Right lobe of liver (tissue), 6 donors: ENCODE measurements around the gene TSPOAP1. TPM values are rescaled to one million over a fixed set of nuclear protein-coding genes. Genes with fewer than 3 reads are reported as not detected.

Experiments
- ATAC-seq, 4 donors: fragments of 200-7000 bp; cut with Tn5 transposase; one replicate each; pipeline ENCODE4 v1.9.1; 2020; ENCODE audit warnings: mild to moderate bottlenecking in 4 of 4, moderate library complexity in 4 of 4
- DNase-seq, 3 donors: peaks; one replicate each; pipeline ENCODE4 v3.0.0-alpha.2; 2020
- H3K27ac ChIP-seq, 3 donors: fragments of 200-600 bp; one replicate each; pipeline ENCODE4 v1.8.0; 2022
- H3K27me3 ChIP-seq, 2 donors: fragments of 200-600 bp; one replicate each; pipeline ENCODE4 v1.8.0; 2022
- H3K36me3 ChIP-seq, 4 donors: fragments of 200-600 bp; sonication (generic) in 1 of 4; one replicate each; pipeline versions ENCODE4 v1.5.1 to v1.8.0; 2017 to 2022; ENCODE audit warnings: control low read depth in 1 of 4
- H3K4me1 ChIP-seq, 4 donors: fragments of 200-600 bp; sonication (generic) in 1 of 4; one replicate each; pipeline versions ENCODE4 v1.5.1 to v1.8.0; 2017 to 2022; ENCODE audit warnings: control low read depth in 1 of 4
- H3K4me3 ChIP-seq, 3 donors: fragments of 200-600 bp; one replicate each; pipeline ENCODE4 v1.8.0; 2022
- H3K9me3 ChIP-seq, 4 donors: fragments of 200-600 bp; sonication (generic) in 1 of 4; one replicate each; pipeline versions ENCODE4 v1.5.1 to v1.8.0; 2017 to 2022; ENCODE audit warnings: control low read depth in 1 of 4
- POLR2A ChIP-seq: fragments of 450-650 bp; IDR thresholded peaks from one replicate; pipeline ENCODE4 v1.6.1; 2017; ENCODE audit warnings: antibody characterized with exemption, mild to moderate bottlenecking
- WGBS: methylation state at CpG from one replicate; pipeline ENCODE4 v1.1.6; 2018; ENCODE audit warnings: low coverage, low lambda C conversion rate; ENCODE audit not compliant: insufficient coverage; ENCODE audit errors: missing lambda C conversion rate; 5-methylcytosine and 5-hydroxymethylcytosine counted together
- intact Hi-C, 2 donors: fragments of 100-400 bp; cut with DNase I; formaldehyde crosslinking; loops; one replicate each; pipeline versions ENCODE4 v1.11.2 to v1.14.1; 2022
- total RNA-seq, 6 experiments: library from RNA; depleted of rRNA in 2 of 6; stranded (reverse); fragments of >200 nt in 2 of 6; fragmentation: NEBNext Ultra II Directional in 3 of 6; extraction: Animal tissue kit (Norgen Biotek cat#: 25700) in 3 of 6; gene quantifications; one replicate each; pipeline versions ENCODE4 v1.1.0 to v1.2.4, GENCODE V29; 2016 to 2023
- TF ChIP-seq, protein P1 (sequence below), 4 donors: fragments of 200-600 bp in 3 of 4; fragments of 450-650 bp in 1 of 4; IDR thresholded peaks; one replicate each; pipeline versions ENCODE4 v1.5.1 to v1.8.0; 2016 to 2022; ENCODE audit warnings: antibody characterized with exemption in 4 of 4, mild to moderate bottlenecking in 2 of 4
- donor health status: DM: no; HTN: yes; CAD: no.
- donor health status: DM: no; HTN: no; CAD: no.
- donor health status: DM: no; HTN: no; CAD: no.
- donor health status: DM: no; HTN: yes; CAD: no.
- donor health status: DM: no; HTN: yes; CAD: no.

TSPOAP1 gene
- total RNA-seq, 6 experiments from 2014 or later = 0.87 to 8.3 (median 3.8) TPM

DNA sequence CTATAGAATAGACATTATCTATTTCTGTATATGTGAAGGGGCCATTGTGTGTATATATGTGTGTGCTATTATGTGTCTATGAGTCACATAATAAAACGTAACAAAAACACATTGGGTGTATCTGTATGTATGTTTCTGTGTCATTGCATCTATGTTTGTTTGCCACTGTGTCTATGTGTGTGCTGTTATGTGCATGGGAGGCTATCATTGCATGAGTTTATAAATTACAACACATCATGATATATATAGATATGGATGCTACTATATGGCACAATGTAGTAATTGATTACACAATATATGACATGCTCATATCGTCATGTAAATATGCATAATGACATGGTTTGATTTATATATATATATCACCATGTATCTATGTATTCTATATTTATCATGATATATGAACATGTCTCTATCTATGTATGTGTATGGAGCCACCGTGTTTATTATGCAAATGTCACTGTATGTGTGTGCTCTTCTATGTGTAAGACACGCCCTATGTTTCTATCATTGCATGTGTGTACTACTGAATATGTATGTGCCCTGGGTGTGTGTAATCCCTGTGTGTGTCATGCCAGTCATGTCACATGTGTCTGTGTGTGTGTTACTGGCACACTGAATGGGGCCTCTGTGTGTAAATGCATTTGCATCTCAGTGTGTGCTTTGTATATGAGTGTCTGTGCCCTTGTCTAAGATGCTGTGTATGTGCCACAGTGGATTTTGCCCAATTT lies 1.4 kb upstream of the TSPOAP1 start:
- ATAC-seq = no peak
- H3K27ac ChIP-seq = peak overlapping the region in 2 of 3 donors; percentile 63 to 83
- H3K4me3 ChIP-seq = peak overlapping the region; percentile 28 to 50 (median 36)
- no peaks in the 10 kb centered on the region for H3K27me3 ChIP-seq
- no peaks in the 10 kb centered on the region for H3K36me3 ChIP-seq
- no peaks in the 10 kb centered on the region for H3K9me3 ChIP-seq
- intact Hi-C loops = loop anchor here in 1 of 2 donors (10.0 kb wide), 1 partner anchor 45 kb away; no protein-coding TSS in a partner anchor
- TF ChIP-seq POLR2A = no peak
- TF ChIP-seq, protein P1, sequence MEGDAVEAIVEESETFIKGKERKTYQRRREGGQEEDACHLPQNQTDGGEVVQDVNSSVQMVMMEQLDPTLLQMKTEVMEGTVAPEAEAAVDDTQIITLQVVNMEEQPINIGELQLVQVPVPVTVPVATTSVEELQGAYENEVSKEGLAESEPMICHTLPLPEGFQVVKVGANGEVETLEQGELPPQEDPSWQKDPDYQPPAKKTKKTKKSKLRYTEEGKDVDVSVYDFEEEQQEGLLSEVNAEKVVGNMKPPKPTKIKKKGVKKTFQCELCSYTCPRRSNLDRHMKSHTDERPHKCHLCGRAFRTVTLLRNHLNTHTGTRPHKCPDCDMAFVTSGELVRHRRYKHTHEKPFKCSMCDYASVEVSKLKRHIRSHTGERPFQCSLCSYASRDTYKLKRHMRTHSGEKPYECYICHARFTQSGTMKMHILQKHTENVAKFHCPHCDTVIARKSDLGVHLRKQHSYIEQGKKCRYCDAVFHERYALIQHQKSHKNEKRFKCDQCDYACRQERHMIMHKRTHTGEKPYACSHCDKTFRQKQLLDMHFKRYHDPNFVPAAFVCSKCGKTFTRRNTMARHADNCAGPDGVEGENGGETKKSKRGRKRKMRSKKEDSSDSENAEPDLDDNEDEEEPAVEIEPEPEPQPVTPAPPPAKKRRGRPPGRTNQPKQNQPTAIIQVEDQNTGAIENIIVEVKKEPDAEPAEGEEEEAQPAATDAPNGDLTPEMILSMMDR (IDR thresholded peaks at IDR 0.05) = no peak
- WGBS = 53% methylated on average over 4 of the region's 4 CpGs
- no peak for DNase-seq
- H3K4me1 ChIP-seq = peaks cover 0 to 2% (median 0%) of the 10 kb centered on the region in 4 donors

- ATAC-seq (peak; percentile 30 to 48 (median 37)), DNase-seq (peak in 2 of 3 donors; percentile 47 to 73)
- no peak for TF ChIP-seq POLR2A
- TF ChIP-seq, protein P1 (IDR thresholded peaks at IDR 0.05) = peak in 3 of 4 donors; percentile 20 to 36 (median 21)
- intact Hi-C loops = loop anchor here in 1 of 2 donors (10.0 kb wide), 1 partner anchor 46 kb away; no protein-coding TSS in a partner anchor
- Histone ChIP-seq H3K4me3 (no peak overlapping the region), H3K27me3 (no peaks in the 10 kb centered on the region), H3K27ac (peak overlapping the region in 2 of 3 donors; percentile 18 to 47), H3K9me3 (no peaks in the 10 kb centered on the region), H3K36me3 (no peaks in the 10 kb centered on the region), H3K4me1 (peaks cover 0 to 4% (median 0%) of the 10 kb centered on the region in 4 donors)
- 24% methylated on average over 15 of the region's 16 CpGs for WGBS
Measured at GRCh38 chr17:58329035-58329809, 627 bp upstream of the TSPOAP1 start.

GRCh38 chr17:58327363-58328194 lies 1.0 kb downstream of the TSPOAP1 start:
- Histone ChIP-seq H3K4me1 (peaks cover 0 to 4% (median 0%) of the 10 kb centered on the region in 4 donors), H3K4me3 (no peak overlapping the region), H3K27ac (no peak overlapping the region), H3K9me3 (no peaks in the 10 kb centered on the region), H3K27me3 (no peaks in the 10 kb centered on the region), H3K36me3 (no peaks in the 10 kb centered on the region)
- 60% methylated on average over 1 of the region's 19 CpGs for WGBS
- TF ChIP-seq, protein P1 (IDR thresholded peaks at IDR 0.05) = no peak
- TF ChIP-seq POLR2A = no peak
- peak in 1 of 3 donors; percentile 51 for DNase-seq
- no peak for ATAC-seq
- intact Hi-C loops = loop anchor here in 1 of 2 donors (10.0 kb wide), 1 partner anchor 47 kb away; no protein-coding TSS in a partner anchor
